Mesothelial cell of epicardium (in vitro differentiated cells): ENCODE results near the gene ITGA5. TPM values are rescaled to one million over a fixed set of nuclear protein-coding genes. Genes with fewer than 3 reads are reported as not detected.
A peak's percentile ranks its signal among the peaks of the same experiment; 100 is the strongest.

ENCODE experiments used
- DNase-seq, 2 experiments: peaks; one replicate each; pipeline ENCODE4 v3.0.0; 2021; ENCODE audit warnings: low spot score in 2 of 2; ENCODE audit not compliant: unreplicated experiment in 2 of 2
- H3K27ac Mint-ChIP-seq: 2 replicates; pipeline ENCODE4 v1.8.0; 2021; ENCODE audit warnings: mixed read lengths
- H3K27me3 Mint-ChIP-seq: 2 replicates; pipeline ENCODE4 v1.8.0; 2021; ENCODE audit warnings: low read depth, mixed read lengths
- H3K36me3 Mint-ChIP-seq: 2 replicates; pipeline ENCODE4 v1.8.0; 2021; ENCODE audit warnings: mixed read lengths
- H3K4me1 Mint-ChIP-seq: 2 replicates; pipeline ENCODE4 v1.8.0; 2021; ENCODE audit warnings: mixed read lengths
- H3K4me3 Mint-ChIP-seq: 2 replicates; pipeline ENCODE4 v1.8.0; 2021; ENCODE audit warnings: mild to moderate bottlenecking, moderate library complexity, mixed read lengths
- H3K9me3 Mint-ChIP-seq: 2 replicates; pipeline ENCODE4 v1.8.0; 2021; ENCODE audit warnings: mixed read lengths
- total RNA-seq: library from RNA; stranded (reverse); gene quantifications from 3 replicates; pipeline ENCODE4 v1.2.1, GENCODE V29; 2021
- TF ChIP-seq, protein P1 (sequence below): fragments of 200-600 bp; sonication (generic); IDR thresholded peaks from one replicate; pipeline ENCODE4 v1.5.0; 2021; ENCODE audit warnings: antibody characterized with exemption; ENCODE audit not compliant: unreplicated experiment

Gene ITGA5
- total RNA-seq, 1 donor from 2014 or later, result 65.3 TPM

DNA sequence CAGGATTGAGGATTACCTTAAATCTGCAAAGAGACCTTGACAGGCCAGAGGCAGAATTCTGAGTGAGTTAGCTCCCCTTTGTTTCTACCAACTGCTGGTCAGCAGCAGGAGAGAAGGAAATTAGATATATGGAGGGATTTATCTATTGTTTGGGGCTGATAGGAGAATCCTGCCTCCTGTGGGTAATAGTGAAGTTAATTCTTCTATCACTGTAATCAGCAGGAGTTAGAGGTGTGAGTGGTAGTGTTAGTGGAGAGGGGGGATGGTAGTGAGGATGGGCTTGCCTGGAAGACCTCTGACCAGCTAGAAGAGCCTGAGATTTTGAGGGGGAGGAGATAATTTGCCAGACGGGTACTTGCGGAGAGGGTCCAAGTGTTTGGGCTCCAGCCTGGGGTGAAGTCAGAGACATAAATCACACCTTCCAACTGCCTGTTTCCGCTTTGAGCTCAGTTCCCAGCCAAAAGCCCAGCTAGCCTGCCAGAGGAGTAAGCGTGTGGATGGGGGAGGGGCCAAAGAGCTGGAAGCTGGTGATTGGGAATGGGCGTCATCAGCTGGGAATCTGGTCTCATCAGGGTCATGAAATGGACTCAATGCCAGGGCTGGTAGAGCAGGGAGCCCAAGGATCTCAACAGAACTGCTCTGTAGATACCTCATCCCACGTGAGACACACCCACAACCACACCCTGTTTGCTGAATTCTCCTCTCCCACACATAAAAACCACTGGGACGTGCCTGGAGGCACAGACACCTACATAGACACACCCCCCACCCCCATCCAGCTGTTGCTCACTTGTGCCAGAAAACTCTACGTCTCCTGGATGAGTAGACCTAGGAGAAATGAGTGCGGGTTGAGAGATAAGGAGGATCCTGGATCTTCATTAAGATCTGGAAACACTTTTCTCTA is 13.1 kb upstream of the ITGA5 start:
- Mint-ChIP-seq H3K27me3 (peaks cover 2% of the 10 kb centered on the region), H3K4me3 (no peak overlapping the region), H3K9me3 (no peaks in the 10 kb centered on the region), H3K4me1 (peaks cover 28% of the 10 kb centered on the region), H3K36me3 (no peaks in the 10 kb centered on the region), H3K27ac (peak overlapping the region; percentile 17)
- DNase-seq, result no peak
- TF ChIP-seq, protein P1, sequence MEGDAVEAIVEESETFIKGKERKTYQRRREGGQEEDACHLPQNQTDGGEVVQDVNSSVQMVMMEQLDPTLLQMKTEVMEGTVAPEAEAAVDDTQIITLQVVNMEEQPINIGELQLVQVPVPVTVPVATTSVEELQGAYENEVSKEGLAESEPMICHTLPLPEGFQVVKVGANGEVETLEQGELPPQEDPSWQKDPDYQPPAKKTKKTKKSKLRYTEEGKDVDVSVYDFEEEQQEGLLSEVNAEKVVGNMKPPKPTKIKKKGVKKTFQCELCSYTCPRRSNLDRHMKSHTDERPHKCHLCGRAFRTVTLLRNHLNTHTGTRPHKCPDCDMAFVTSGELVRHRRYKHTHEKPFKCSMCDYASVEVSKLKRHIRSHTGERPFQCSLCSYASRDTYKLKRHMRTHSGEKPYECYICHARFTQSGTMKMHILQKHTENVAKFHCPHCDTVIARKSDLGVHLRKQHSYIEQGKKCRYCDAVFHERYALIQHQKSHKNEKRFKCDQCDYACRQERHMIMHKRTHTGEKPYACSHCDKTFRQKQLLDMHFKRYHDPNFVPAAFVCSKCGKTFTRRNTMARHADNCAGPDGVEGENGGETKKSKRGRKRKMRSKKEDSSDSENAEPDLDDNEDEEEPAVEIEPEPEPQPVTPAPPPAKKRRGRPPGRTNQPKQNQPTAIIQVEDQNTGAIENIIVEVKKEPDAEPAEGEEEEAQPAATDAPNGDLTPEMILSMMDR, result no peak

DNA sequence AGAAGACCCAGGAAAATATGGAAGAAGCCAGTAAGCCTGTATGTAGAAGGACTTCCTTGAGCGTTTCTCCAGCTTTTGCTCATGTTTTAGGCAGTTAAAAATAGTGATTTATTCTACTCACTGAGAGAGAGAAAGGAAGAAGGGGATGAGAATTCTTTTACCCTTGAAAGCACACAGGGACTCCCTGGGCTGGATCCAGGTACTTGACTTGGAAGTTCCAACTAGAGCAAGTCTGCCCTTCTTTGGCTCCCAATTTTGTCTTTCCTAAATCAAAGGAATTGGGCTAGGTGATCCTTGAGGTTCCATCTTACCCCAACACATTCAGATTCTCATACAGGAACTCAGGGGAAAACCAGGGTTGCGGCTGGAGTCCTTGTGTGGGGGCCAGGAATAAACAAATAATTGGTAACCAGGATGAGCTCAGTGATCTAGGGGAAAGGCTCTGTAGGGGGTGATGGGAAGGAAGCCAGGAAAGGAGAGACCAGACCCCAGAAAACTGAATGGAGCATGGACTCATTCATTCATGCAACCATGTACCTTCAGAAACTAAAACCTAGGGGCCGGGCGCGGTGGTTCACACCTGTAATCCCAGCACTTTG is 11.5 kb upstream of the ITGA5 start:
- no peak for DNase-seq
- peaks cover 11% of the 10 kb centered on the region for H3K27me3 Mint-ChIP-seq
- no peaks in the 10 kb centered on the region for H3K9me3 Mint-ChIP-seq
- no peaks in the 10 kb centered on the region for H3K36me3 Mint-ChIP-seq
- H3K27ac Mint-ChIP-seq, result no peak overlapping the region
- TF ChIP-seq, protein P1, result no peak
- H3K4me3 Mint-ChIP-seq, result no peak overlapping the region
- H3K4me1 Mint-ChIP-seq, result peaks cover 39% of the 10 kb centered on the region

DNA sequence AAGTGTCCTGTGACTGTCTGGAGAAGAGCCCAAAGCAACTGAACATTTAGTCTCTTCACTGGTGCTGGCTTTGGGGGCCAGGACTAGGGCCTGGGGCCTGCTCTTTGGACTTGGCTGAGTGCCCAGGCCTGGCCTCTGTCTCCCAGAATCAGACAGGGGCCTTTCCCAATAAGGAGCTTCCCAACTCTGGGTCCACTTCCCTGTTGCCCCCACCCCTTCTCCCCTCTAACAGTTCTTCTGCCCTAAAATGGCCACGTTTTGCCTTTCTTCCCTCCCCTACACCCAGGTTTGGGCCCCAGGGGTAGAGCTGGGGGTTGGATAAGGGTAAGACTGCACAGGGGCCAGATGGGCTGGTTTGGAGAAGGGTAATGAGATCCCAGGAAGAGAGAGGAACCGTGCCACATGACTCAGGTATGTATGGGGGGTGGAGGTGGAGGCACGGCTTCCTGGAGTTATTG is 10.0 kb upstream of the ITGA5 start:
- TF ChIP-seq, protein P1, result no peak
- Mint-ChIP-seq H3K36me3 (no peaks in the 10 kb centered on the region), H3K9me3 (no peaks in the 10 kb centered on the region), H3K27me3 (peaks cover 15% of the 10 kb centered on the region), H3K27ac (no peak overlapping the region), H3K4me1 (peaks cover 40% of the 10 kb centered on the region), H3K4me3 (no peak overlapping the region)
- DNase-seq, result no peak

DNA sequence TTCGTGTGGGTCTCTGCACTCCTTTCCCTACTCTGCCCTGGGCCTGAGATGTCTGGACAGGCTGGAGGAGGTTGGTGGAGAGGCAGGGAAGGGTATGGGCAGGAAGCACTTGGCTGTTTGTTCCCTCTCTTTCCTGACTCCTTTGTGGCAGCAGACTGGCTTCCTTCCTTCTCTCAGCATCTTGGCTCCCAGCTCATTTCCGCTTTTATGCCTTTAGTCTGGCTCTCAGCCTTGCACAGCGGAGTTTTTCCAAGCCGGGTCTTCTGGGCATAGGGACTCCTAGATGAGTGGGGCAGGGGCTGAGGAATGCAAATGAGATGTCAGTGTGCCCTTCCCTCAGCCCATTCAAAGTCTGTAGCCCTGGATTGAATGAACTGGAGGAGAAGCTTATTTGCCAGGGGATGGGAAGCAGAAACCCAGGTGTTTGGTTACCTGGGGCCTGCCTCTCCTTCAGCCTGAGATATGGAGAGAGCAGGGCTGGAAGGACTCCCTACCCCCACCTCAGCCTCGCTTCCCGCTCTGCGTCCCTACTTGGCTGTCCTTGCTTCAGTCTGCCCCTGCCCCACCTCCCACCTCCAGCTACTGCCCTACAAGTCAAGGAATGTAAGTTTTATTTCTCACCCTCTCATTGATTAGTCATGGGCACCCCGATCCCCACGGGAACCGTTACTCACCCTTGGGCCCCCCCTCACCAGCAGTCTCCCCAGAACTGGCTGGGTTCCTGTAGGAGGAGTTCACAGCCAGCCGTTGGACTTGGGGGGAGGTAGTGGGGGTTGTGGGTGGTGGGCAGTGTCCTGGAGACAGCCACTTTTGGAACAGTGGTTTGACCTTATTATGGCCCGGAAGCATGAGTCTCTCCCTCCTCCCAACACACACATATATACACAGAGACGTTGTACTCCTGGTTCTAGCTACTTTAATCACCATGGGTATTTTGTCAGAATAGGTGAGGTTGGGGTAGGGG is 9.3 kb upstream of the ITGA5 start:
- peaks cover 16% of the 10 kb centered on the region for H3K27me3 Mint-ChIP-seq
- no peak overlapping the region for H3K27ac Mint-ChIP-seq
- H3K36me3 Mint-ChIP-seq, result no peaks in the 10 kb centered on the region
- peaks cover 40% of the 10 kb centered on the region for H3K4me1 Mint-ChIP-seq
- TF ChIP-seq, protein P1, result no peak
- H3K4me3 Mint-ChIP-seq, result no peak overlapping the region
- no peak for DNase-seq
- no peaks in the 10 kb centered on the region for H3K9me3 Mint-ChIP-seq

DNA sequence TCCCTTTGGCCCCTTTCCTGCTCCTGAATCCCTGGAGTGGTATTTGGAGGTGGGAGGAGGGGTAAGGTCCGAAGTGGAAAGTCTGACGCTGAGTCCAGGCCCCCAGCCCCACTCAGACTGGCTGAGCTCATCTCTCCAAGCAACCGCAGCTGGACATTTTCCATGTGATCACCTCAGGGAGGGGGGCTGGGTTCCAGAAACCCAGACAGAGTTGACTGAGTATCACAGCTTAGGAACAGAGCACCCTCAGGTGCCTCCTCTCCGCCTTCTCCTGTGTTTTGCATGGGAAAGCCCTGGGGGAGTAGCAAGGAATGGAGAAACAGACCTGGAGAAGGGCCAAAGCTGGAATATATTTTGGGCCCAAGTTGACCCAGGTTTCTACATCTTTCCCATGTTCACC is 8.0 kb upstream of the ITGA5 start:
- Mint-ChIP-seq H3K9me3 (no peaks in the 10 kb centered on the region), H3K36me3 (no peaks in the 10 kb centered on the region), H3K4me3 (no peak overlapping the region), H3K27ac (peak overlapping the region; percentile 18), H3K27me3 (peaks cover 24% of the 10 kb centered on the region), H3K4me1 (peaks cover 34% of the 10 kb centered on the region)
- DNase-seq, result no peak
- TF ChIP-seq, protein P1, result no peak
